Loucy (cell line): Measurements from ENCODE around the gene TMED5.
A peak's percentile ranks its signal among the peaks of the same experiment; 100 is the strongest.
"Not testable (repeated sequence)": the region's sequence is repeated elsewhere in the genome, so short reads cannot be mapped to it uniquely, and the experiment has no call there.

ENCODE experiments used
- H2AFZ ChIP-seq: fragments of 200-600 bp; sonication (generic); 2 replicates; pipeline ENCODE4 v1.6.0; 2016; ENCODE audit warnings: antibody characterized with exemption, mild to moderate bottlenecking, low read length, moderate library complexity
- H3F3A ChIP-seq: fragments of 200-600 bp; 2 replicates; pipeline ENCODE4 v1.6.0; 2016; ENCODE audit warnings: antibody characterized with exemption, low read depth, mild to moderate bottlenecking
- H3K27me3 ChIP-seq: fragments of 200-600 bp; sonication (generic); 2 replicates; pipeline ENCODE4 v1.6.1; 2014; ENCODE audit warnings: low read length, mild to moderate bottlenecking; ENCODE audit not compliant: insufficient read depth, poor library complexity, severe bottlenecking
- H3K36me3 ChIP-seq: fragments of 200-600 bp; sonication (generic); 2 replicates; pipeline ENCODE4 v1.6.1; 2016; ENCODE audit warnings: low read length; ENCODE audit not compliant: insufficient read depth
- H3K4me1 ChIP-seq: fragments of 200-600 bp; sonication (generic); 2 replicates; pipeline ENCODE4 v1.5.1; 2014; ENCODE audit warnings: low read length, mild to moderate bottlenecking; ENCODE audit not compliant: insufficient read depth, poor library complexity, severe bottlenecking
- H3K4me2 ChIP-seq: fragments of 200-600 bp; sonication (generic); 2 replicates; pipeline ENCODE4 v1.6.0; 2014; ENCODE audit warnings: antibody characterized with exemption, low read length, low read depth, mild to moderate bottlenecking; ENCODE audit not compliant: poor library complexity, severe bottlenecking
- H3K4me3 ChIP-seq: fragments of 200-600 bp; sonication (generic); 2 replicates; pipeline ENCODE4 v1.5.1; 2014; ENCODE audit warnings: low read length, mild to moderate bottlenecking, mixed read lengths; ENCODE audit not compliant: poor library complexity, severe bottlenecking
- H3K79me2 ChIP-seq: fragments of 200-600 bp; sonication (generic); 2 replicates; pipeline ENCODE4 v1.6.1; 2014; ENCODE audit warnings: low read length; ENCODE audit not compliant: insufficient read depth
- H3K9ac ChIP-seq: fragments of 200-600 bp; sonication (generic); 2 replicates; pipeline ENCODE4 v1.6.0; 2014; ENCODE audit warnings: mild to moderate bottlenecking, low read depth, low read length, moderate library complexity; ENCODE audit not compliant: poor library complexity, severe bottlenecking
- H3K9me2 ChIP-seq: fragments of 200-600 bp; sonication (generic); replicated peaks from 2 replicates; pipeline ENCODE4 v1.6.1; 2016; ENCODE audit warnings: low read depth, low read length, mixed read lengths
- H3K9me3 ChIP-seq: fragments of 200-600 bp; sonication (generic); 2 replicates; pipeline ENCODE4 v1.6.1; 2014; ENCODE audit warnings: mild to moderate bottlenecking, antibody characterized with exemption, low read length, low read depth; ENCODE audit not compliant: insufficient read depth
- H4K20me1 ChIP-seq: fragments of 200-600 bp; sonication (generic); 2 replicates; pipeline ENCODE4 v1.6.0; 2014; ENCODE audit warnings: antibody characterized with exemption, low read length, mild to moderate bottlenecking; ENCODE audit not compliant: insufficient read depth, poor library complexity, severe bottlenecking
- EZH2phosphoT487 ChIP-seq: fragments of 200-600 bp; IDR thresholded peaks from 2 replicates; pipeline ENCODE4 v1.6.1; 2018; ENCODE audit warnings: antibody characterized with exemption, mild to moderate bottlenecking, moderate library complexity, borderline replicate concordance
- TF ChIP-seq, protein P1 (sequence below): fragments of 200-600 bp; sonication (generic); conservative IDR thresholded peaks from 2 replicates; pipeline ENCODE4 v1.5.1; 2014; ENCODE audit warnings: mild to moderate bottlenecking, antibody characterized with exemption, low read length

TMED5 gene

GRCh38 chr1:93172778-93173177, 7.4 kb downstream of the TMED5 start:
- Histone ChIP-seq H4K20me1 (peaks cover 76% of the 10 kb centered on the region), H3K27me3 (no peaks in the 10 kb centered on the region), H3K9me2 (no peaks in the 10 kb centered on the region), H2AFZ (no peak overlapping the region), H3K36me3 (no peaks in the 10 kb centered on the region), H3K9ac (peak overlapping the region; percentile 75), H3K9me3 (no peaks in the 10 kb centered on the region), H3K4me1 (peaks cover 54% of the 10 kb centered on the region), H3K79me2 (peaks cover 90% of the 10 kb centered on the region), H3F3A (peaks cover 17% of the 10 kb centered on the region), H3K4me2 (peak overlapping the region; percentile 93), H3K4me3 (peak overlapping the region; percentile 84)
- TF ChIP-seq, protein P1, sequence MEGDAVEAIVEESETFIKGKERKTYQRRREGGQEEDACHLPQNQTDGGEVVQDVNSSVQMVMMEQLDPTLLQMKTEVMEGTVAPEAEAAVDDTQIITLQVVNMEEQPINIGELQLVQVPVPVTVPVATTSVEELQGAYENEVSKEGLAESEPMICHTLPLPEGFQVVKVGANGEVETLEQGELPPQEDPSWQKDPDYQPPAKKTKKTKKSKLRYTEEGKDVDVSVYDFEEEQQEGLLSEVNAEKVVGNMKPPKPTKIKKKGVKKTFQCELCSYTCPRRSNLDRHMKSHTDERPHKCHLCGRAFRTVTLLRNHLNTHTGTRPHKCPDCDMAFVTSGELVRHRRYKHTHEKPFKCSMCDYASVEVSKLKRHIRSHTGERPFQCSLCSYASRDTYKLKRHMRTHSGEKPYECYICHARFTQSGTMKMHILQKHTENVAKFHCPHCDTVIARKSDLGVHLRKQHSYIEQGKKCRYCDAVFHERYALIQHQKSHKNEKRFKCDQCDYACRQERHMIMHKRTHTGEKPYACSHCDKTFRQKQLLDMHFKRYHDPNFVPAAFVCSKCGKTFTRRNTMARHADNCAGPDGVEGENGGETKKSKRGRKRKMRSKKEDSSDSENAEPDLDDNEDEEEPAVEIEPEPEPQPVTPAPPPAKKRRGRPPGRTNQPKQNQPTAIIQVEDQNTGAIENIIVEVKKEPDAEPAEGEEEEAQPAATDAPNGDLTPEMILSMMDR, result no peak
- TF ChIP-seq EZH2phosphoT487, result no peak

- Histone ChIP-seq H3F3A (peaks cover 17% of the 10 kb centered on the region), H3K9ac (peak overlapping the region; percentile 75), H3K4me3 (peak overlapping the region; percentile 84), H4K20me1 (peaks cover 64% of the 10 kb centered on the region), H3K9me2 (no peaks in the 10 kb centered on the region), H3K36me3 (peaks cover 9% of the 10 kb centered on the region; the same call in 1 of the 2 replicates), H2AFZ (no peak overlapping the region), H3K27me3 (no peaks in the 10 kb centered on the region), H3K4me2 (peak overlapping the region; percentile 93), H3K4me1 (peaks cover 42% of the 10 kb centered on the region), H3K9me3 (0 out of 2 replicates have a peak, but pooled peaks cover 3% of the 10 kb centered on the region), H3K79me2 (peaks cover 90% of the 10 kb centered on the region)
- TF ChIP-seq EZH2phosphoT487, result no peak
- TF ChIP-seq, protein P1, result no peak
Measured at GRCh38 chr1:93171549-93172034, 8.6 kb downstream of the TMED5 start.

DNA sequence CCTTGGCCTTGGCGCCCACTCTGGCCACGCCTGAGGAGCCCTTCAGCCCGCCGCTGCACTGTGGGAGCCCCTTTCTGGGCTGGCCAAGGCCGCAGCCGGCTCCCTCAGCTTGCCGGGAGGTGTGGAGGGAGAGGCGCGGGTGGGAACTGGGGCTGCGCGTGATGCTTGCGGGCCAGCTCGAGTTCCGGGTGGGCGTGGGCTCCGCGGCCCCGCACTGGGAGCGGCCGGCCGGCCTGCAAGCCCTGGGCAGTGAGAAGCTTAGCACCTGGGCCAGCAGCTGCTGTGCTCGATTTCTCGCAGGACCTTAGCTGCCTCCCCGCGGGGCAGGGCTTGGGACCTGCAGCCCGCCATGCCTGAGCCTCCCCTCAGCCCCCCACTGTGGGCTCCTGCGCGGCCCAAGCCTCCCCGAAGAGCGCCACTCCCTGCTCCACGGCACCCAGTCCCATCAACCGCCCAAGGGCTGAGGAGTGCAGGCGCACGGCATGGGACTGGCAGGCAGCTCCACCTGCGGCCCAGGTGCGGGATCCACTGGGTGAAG, 10.0 kb downstream of the TMED5 start:
- not testable (repeated sequence) for H3K27me3 ChIP-seq, H3K9ac ChIP-seq, H3K9me3 ChIP-seq, H3K9me2 ChIP-seq, H2AFZ ChIP-seq
- peak overlapping the region; percentile 93 for H3K4me2 ChIP-seq
- H3K36me3 ChIP-seq, result peaks cover 14% of the 10 kb centered on the region; the same call in 1 of the 2 replicates
- peaks cover 17% of the 10 kb centered on the region for H3F3A ChIP-seq
- H3K79me2 ChIP-seq, result peaks cover 90% of the 10 kb centered on the region
- H3K4me1 ChIP-seq, result peaks cover 29% of the 10 kb centered on the region
- H4K20me1 ChIP-seq, result peaks cover 52% of the 10 kb centered on the region
- peak overlapping the region; percentile 84 for H3K4me3 ChIP-seq

- H3K9ac ChIP-seq, result no peak overlapping the region
- peaks cover 15% of the 10 kb centered on the region for H3K36me3 ChIP-seq
- peaks cover 10% of the 10 kb centered on the region for H3F3A ChIP-seq
- H4K20me1 ChIP-seq, result peaks cover 38% of the 10 kb centered on the region
- no peak overlapping the region for H2AFZ ChIP-seq
- peaks cover 8% of the 10 kb centered on the region for H3K4me1 ChIP-seq
- H3K4me3 ChIP-seq, result no peak overlapping the region
- H3K27me3 ChIP-seq, result no peaks in the 10 kb centered on the region
- TF ChIP-seq, protein P1, result no peak
- no peak for TF ChIP-seq EZH2phosphoT487
- H3K9me3 ChIP-seq, result 0 out of 2 replicates have a peak, but pooled peaks cover 3% of the 10 kb centered on the region
- no peak overlapping the region for H3K4me2 ChIP-seq
- H3K79me2 ChIP-seq, result peaks cover 90% of the 10 kb centered on the region
- H3K9me2 ChIP-seq, result no peaks in the 10 kb centered on the region
Measured at GRCh38 chr1:93167006-93167405, 13.2 kb downstream of the TMED5 start.

GRCh38 chr1:93165895-93166294, 14.3 kb downstream of the TMED5 start:
- H3K36me3 ChIP-seq, result peaks cover 17% of the 10 kb centered on the region
- H4K20me1 ChIP-seq, result peaks cover 31% of the 10 kb centered on the region

More at GRCh38 chr1:93165895-93166294, 14.3 kb downstream of the TMED5 start:
- not testable (repeated sequence) for H3K4me3 ChIP-seq, H2AFZ ChIP-seq, H3K9me3 ChIP-seq, H3K4me2 ChIP-seq, H3F3A ChIP-seq, H3K9ac ChIP-seq, H3K4me1 ChIP-seq, H3K9me2 ChIP-seq, H3K27me3 ChIP-seq
- H3K79me2 ChIP-seq, result peaks cover 94% of the 10 kb centered on the region
